GM19035 (cell line): ENCODE results near the gene NPEPL1.
"Not testable (repeated sequence)": the region's sequence is repeated elsewhere in the genome, so short reads cannot be mapped to it uniquely, and the experiment has no call there.

ENCODE experiments used
- ATAC-seq: cut with Tn5 transposase; IDR thresholded peaks from one replicate; pipeline ENCODE4 v1.9.1; 2021; ENCODE audit not compliant: unreplicated experiment

NPEPL1 gene

DNA sequence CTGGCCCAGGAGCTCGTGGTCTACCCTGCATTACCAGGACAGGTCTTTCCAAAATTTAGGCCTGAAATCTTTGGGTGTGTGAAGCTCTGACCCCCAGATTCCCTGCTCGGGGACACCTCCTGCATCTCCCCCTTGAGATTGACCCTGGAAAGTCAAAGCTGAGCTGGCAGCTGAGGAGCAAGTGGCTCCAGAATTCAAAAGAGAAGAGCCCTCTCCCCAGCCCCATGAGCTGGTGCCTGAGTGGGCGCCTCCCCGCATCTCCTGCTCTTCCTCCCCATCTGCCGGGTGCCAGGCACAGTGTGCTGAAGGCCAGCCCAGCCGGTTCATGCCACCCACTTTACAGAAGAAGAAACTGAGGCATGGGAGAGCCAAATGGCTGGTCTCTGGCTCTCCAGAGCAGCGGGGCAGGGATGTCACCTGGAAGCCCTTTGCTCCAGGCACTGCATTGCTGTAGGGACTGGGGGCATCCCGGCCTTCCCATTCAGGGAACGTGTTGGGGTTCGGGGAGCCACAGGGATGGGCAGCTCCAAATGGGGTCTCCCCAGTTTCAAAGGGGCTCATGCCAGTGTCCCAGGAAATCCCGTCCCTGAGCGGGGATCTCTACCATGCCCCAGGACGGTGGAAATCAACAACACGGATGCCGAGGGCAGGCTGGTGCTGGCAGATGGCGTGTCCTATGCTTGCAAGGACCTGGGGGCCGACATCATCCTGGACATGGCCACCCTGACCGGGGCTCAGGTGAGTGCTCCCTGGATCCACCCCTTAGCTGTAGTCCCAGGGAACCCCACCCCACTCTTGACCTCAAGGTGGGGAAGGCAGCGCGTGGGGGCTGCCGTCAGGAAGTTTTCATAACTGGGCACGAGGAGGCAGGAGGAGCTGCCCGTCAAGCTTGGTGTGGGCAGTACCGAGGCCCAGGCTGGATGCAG lies 20.5 kb downstream of the NPEPL1 start:
- no peak for ATAC-seq

DNA sequence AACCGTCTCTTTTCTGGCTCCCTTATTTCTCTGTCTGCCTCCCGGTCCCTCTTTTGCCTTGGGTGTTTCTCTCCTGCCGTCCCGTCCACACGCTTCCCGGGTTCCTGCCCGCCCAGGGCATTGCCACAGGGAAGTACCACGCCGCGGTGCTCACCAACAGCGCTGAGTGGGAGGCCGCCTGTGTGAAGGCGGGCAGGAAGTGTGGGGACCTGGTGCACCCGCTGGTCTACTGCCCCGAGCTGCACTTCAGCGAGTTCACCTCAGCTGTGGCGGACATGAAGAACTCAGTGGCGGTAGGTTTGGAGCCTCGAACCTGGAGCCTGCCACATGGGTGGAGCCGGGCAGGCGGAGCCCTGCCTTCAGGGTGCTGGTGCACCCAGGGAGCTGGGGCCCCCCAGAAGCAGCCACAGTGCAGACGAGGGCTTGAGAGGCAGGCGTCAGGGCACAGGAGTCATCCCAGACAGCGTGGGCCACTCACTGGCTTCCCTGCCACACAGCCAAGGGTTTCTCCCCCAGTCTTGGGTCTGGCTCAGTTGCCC lies 21.3 kb downstream of the NPEPL1 start:
- ATAC-seq, result no peak

DNA sequence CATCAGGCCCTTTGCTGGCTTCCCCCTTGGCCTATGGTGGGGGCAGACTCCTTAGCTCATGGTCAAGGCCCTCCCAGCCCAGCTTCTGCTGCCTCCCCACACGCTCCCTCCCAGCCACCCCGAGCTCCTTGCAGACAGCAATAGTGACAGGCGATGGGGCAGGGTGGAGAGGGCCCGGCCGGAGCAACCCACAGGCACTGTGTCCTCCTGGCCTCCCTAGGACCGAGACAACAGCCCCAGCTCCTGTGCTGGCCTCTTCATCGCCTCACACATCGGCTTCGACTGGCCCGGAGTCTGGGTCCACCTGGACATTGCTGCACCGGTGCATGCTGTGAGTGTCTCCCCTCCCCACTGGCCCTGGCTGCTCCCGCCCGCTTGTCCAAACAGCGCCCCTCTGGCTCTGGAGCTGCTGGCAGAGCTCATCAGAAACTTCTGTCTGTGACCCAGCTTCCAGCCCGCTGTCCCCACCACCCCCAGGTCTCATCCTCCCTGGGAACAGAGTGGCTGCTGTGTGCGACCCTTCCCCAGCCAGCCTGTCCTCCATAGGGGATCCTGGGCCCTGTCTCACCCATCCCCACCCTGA lies 21.8 kb downstream of the NPEPL1 start:
- ATAC-seq, result no peak

DNA sequence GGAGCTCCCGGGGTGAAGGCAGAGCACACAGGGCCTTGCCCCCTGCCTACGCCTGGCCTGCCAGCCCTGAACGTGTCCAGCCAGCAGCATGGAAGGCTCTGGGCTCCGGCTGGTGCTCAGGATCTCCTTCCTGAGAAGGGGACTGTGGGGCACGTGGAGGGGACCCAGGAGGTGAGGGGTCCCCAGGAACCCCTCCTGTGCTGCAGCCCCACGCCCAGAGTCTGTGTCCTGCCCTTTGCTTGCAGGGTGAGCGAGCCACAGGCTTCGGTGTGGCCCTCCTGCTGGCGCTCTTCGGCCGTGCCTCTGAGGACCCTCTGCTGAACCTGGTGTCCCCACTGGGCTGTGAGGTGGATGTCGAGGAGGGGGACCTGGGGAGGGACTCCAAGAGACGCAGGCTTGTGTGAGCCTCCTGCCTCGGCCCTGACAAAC lies 22.3 kb downstream of the NPEPL1 start:
- no peak for ATAC-seq

GRCh38 chr20:58715391-58715800 lies 22.8 kb downstream of the NPEPL1 start:
- ATAC-seq, result no peak

DNA sequence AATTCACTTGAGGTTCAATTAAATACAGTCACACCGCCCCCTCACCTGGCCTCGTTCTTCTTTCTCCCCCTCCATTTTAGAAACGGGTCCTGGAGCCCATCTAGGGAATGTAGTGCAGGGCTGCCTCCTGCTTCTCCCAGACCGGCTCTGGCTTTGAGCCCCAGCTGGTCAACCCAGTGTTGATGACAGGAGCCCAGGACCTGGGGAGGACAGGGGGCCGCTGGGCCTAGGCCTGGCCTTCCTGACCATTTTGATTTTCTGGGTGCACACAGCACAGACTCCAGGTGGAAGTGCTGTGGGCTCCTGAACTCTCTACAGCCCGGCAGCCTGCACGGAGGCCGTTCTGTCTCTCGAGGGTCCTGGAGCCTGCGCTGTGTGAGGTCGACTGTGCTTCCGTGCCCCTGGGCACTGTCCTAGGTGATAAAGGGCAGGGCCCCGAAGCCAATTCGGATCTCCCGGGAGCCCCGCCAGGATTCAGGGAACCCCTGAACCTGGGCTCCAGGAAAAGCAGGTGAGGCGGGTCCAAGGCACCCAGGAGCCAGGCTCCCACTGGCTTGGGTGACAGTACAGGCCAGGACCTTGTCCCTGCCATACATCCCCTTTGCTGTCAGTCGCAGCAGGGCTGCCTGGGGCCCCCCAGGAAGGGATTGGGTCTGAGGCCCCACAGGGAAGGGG lies 23.3 kb downstream of the NPEPL1 start:
- no peak for ATAC-seq

GRCh38 chr20:58716476-58717277 lies 24.1 kb downstream of the NPEPL1 start:
- no peak for ATAC-seq

DNA sequence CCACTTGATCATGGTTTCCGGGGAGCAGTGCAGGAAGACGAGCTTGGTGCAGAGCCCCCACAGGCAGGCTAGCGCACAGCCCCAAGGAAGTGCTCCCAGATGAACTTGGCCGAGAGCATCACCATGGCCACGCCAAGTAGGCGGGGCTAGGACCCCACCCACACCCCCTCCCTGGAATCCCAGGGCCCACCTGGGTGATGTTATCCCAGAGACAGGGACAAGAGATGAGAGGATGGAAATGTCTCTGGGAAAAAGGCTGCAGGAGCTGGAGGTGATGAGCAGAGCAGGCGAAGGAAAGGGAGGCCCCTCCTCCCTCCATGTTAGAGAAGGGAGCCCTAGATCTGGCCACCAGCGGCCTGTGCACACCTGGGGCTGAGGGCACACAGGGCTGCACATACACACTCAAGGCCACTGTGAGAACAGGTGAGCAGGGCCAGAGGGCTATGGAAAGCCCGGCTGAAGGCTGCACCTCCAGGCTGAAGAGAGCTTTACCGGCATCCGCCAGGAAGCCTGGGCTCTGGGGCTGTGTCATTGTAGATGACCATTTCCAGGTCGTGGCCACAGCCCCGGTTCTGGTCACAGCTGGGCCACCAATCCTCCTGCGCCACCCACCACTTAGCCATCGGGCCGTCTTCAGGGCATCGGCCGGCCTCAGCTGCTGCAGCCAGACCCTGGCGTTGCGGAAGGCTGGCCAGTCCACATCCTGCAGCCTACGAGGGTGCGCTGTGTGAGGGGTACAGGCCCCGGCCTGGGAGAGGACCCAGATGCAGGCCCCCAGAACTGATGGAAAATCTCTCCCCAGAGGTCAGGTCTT lies 24.9 kb downstream of the NPEPL1 start:
- ATAC-seq, result no peak

- ATAC-seq, result no peak
Observed at GRCh38 chr20:58718121-58718563, 25.5 kb downstream of the NPEPL1 start.

DNA sequence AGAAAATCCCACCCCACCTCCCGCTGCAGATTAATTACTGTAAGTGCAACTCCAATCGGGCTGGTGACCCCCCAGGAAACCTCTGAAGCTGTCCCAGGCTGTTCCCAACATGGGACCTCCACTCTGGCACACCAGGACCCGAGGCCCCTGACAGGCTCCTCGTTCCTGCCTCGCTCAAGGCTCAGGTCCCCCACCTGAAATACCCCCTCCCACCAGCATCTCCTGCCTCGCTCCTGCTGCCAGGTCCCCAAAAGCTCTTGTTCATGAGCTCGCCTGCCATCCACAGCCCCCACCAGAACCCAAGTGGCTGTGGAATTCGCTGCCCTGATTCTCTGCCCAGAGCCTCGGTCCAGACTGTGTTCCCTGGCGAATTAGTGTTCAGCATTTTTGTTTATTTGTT lies 26.1 kb downstream of the NPEPL1 start:
- ATAC-seq, result no peak

GRCh38 chr20:58719258-58719657 lies 26.7 kb downstream of the NPEPL1 start:
- ATAC-seq, result no peak

DNA sequence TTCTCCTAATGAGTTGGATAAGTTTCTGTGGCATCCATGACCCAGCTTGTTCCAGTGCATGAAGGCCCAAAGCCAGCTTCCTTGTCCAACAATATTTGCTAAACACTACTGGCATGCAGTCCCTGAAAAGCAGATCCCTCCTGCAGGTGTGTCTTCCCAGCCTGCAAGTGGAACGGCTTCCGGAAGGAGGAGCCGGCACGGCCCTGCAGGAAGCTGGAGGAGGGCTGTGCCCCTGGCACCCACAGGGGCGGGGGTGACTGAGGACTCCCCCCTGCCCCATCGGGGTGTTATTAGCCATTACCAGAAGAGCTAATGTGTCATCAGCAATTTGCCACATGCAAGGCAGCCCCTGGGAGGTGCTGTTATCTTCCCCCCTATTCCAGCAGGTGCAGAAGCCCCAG lies 27.4 kb downstream of the NPEPL1 start:
- no peak for ATAC-seq

DNA sequence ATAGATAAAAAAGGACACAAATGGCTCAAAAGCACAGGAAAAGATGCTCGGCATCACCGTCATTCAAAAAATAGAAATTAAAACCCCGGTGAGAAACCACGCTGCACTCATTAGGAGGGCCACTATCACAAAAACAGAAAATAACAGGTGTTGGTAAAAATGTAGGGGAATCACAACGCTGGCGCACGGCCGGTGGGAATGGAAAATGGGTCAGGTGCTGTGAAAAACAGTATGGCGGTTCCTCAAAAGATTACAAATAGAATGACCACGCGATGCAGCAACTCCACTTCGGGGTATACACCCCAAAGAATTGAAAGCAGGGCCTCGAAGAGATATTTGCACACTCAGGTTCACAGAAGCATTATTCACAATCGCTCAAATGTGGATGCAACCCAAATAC lies 28.3 kb downstream of the NPEPL1 start:
- ATAC-seq, result no peak

DNA sequence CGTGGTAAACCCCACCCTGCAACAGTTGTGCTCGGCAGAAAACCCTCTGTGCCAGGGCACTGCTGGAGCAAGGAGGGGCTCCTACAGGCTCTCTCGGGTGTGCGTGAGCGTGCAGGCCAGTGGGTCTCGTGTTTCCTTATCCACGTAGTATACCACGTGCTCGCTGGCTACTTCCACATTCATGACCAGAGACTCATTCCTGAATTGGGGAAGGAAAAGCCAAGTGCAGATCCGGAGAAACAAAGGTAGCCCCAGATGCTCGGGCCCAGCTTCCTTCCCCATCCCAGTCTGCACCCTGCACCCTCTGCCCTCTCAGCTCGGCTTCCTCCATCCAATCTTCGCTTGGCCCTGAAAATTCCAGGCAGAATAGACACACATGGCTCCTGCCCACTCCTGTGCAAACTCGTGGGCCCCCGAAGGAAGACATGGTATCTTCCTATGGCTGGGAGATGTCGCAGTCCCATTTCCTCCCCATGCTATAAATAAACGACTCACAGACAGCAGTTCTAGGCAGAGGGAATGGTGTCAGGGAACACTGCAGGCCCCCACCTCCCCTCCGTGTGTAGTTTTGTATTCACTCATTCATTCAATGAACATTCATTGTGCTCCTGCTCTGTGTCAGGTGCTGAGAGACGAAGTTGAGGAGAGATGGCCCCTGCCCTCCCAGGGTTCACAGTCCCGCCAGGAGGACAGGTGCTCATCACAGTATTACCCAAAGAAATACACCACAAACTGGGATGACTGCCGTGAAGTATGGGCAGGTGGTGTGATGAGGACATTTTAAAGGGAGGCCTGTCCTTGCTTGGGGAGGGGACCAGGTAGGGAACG lies 29.6 kb downstream of the NPEPL1 start:
- ATAC-seq, result no peak

GRCh38 chr20:58722877-58723627 lies 30.5 kb downstream of the NPEPL1 start:
- ATAC-seq, result no peak

DNA sequence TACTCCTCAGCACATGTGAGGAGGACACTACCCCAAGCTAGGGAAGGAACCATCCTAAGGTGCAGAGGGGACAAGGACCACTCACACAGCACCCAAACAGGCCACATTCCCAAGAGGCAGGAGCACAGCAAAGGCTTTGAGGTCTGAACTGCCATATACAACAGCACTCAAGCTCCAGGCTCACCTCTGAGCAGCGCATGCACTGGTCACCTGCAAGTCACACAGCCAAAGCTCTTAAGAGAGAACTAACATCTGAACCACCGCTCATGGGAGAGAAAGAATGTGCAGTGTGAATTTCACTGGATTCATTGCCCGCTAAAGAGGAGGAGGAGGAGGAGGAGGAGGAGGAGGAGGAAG lies 31.0 kb downstream of the NPEPL1 start:
- ATAC-seq, result no peak

- ATAC-seq, result not testable (repeated sequence)
Observed at GRCh38 chr20:58726156-58726555, 33.6 kb downstream of the NPEPL1 start.

DNA sequence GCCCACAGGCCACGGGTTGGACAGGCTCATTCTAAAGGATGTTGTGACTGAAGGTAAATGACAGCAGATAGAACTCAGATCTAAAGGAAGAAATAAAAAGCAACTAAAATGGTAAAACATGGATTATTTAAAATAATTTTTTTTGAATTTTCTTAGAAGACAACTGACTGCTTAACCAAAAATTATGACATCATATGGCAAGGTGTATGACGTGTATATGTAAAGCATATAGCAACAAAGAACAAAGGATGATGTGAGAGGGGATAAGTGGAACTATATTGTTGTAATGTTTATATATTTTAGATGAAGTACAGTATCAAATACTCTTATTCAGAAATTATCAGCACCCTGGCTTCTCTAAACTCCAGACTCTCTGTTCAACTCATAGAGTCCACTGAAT lies 38.6 kb downstream of the NPEPL1 start:
- no peak for ATAC-seq
